Suprapubic skin (tissue), 3 donors: Measurements from ENCODE around the gene MTA3.

ENCODE experiments used
- CTCF ChIP-seq, 2 donors: fragments of 200-600 bp in 1 of 2; fragments of 450-650 bp in 1 of 2; sonication (generic) in 1 of 2; IDR thresholded peaks; one replicate each; pipeline ENCODE4 v1.5.1; 2016 to 2019; ENCODE audit warnings: antibody characterized with exemption in 2 of 2, mild to moderate bottlenecking in 1 of 2, moderate library complexity in 1 of 2
- POLR2AphosphoS5 ChIP-seq, 3 donors: sonication (generic); formaldehyde crosslinking; IDR thresholded peaks; one replicate each; pipeline ENCODE4 v1.6.1; 2017; ENCODE audit warnings: antibody characterized with exemption in 3 of 3

GRCh38 chr2:42712934-42713333, 144.5 kb downstream of the MTA3 start:
- TF ChIP-seq CTCF (IDR thresholded peaks at IDR 0.05) (no peak), POLR2AphosphoS5 (IDR thresholded peaks at IDR 0.05) (no peak)
